PC-3 (cell line): ENCODE data around the gene PTGER3. TPM values are rescaled to one million over a fixed set of nuclear protein-coding genes. Genes with fewer than 3 reads are reported as not detected.

Experiments
- ATAC-seq: fragments of 200-7000 bp; cut with Tn5 transposase; 2 replicates; pipeline ENCODE4 v1.9.1; 2020; ENCODE audit warnings: mild to moderate bottlenecking, moderate library complexity
- BruUV-seq: library from RNA; stranded (reverse); fragments of 400-500 nt; replicated peaks from 2 replicates; lab custom pipeline; 2021; lab: Mats Ljungman, UMichigan
- CTCF ChIA-PET: fragments of 300-600 bp; sonication (Branson Sonifier 250); formaldehyde crosslinking; loops from one replicate; lab custom pipeline; 2022; ENCODE audit warnings: antibody characterized with exemption; lab: Charles Lee
- POLR2A ChIA-PET: fragments of 300-600 bp; sonication (Branson Sonifier 250); formaldehyde crosslinking; loops from one replicate; lab custom pipeline; 2022; ENCODE audit warnings: antibody characterized with exemption; ENCODE audit not compliant: unreplicated experiment; lab: Charles Lee
- DNase-seq: peaks from one replicate; pipeline ENCODE4 v3.0.0-alpha.2; 2015
- H2AFZ ChIP-seq: fragments of 300-600 bp; sonication (generic); 2 replicates; pipeline ENCODE4 v1.6.0; 2016; ENCODE audit warnings: antibody characterized with exemption, low read length
- H3F3A ChIP-seq: fragments of 300-600 bp; sonication (generic); one replicate; pipeline ENCODE4 v1.6.0; 2017; ENCODE audit warnings: antibody characterized with exemption, low read length, control low read depth, mild to moderate bottlenecking; ENCODE audit not compliant: unreplicated experiment
- H3K27ac ChIP-seq: fragments of 300-600 bp; sonication (generic); 2 replicates; pipeline ENCODE4 v1.5.1; 2016; ENCODE audit warnings: mild to moderate bottlenecking, low read length
- H3K27me3 ChIP-seq: fragments of 300-600 bp; sonication (generic); 2 replicates; pipeline ENCODE4 v1.6.1; 2016; ENCODE audit warnings: low read length, mixed read lengths
- H3K36me3 ChIP-seq: fragments of 300-600 bp; sonication (generic); 2 replicates; pipeline ENCODE4 v1.6.1; 2016; ENCODE audit warnings: low read depth, mixed run types, low read length, mixed read lengths
- H3K4me1 ChIP-seq: fragments of 300-600 bp; sonication (generic); 2 replicates; pipeline ENCODE4 v1.5.1; 2016; ENCODE audit warnings: low read length; ENCODE audit not compliant: insufficient read depth
- H3K4me2 ChIP-seq: fragments of 300-600 bp; sonication (generic); 2 replicates; pipeline ENCODE4 v1.6.0; 2016; ENCODE audit warnings: low read length
- H3K4me3 ChIP-seq: fragments of 300-600 bp; sonication (generic); 2 replicates; pipeline ENCODE4 v1.5.1; 2016; ENCODE audit warnings: mild to moderate bottlenecking, low read length, mixed read lengths
- H3K79me2 ChIP-seq: fragments of 300-600 bp; sonication (generic); 2 replicates; pipeline ENCODE4 v1.6.1; 2017; ENCODE audit warnings: low read length, mixed read lengths
- H3K9ac ChIP-seq: fragments of 300-600 bp; sonication (generic); 2 replicates; pipeline ENCODE4 v1.6.0; 2016; ENCODE audit warnings: mild to moderate bottlenecking, low read length
- H3K9me2 ChIP-seq: fragments of 300-600 bp; sonication (generic); replicated peaks from 2 replicates; pipeline ENCODE4 v1.6.1; 2016; ENCODE audit warnings: mixed run types, low read length, mixed read lengths
- H3K9me3 ChIP-seq: fragments of 300-600 bp; sonication (generic); 2 replicates; pipeline ENCODE4 v1.6.1; 2016; ENCODE audit warnings: low read length, mixed read lengths
- H4K20me1 ChIP-seq: fragments of 300-600 bp; sonication (generic); 2 replicates; pipeline ENCODE4 v1.6.1; 2016; ENCODE audit warnings: low read length, mixed read lengths
- CTCF ChIP-seq: fragments of 300-600 bp; sonication (generic); conservative IDR thresholded peaks from 2 replicates; pipeline ENCODE4 v1.5.1; 2017; ENCODE audit warnings: antibody characterized with exemption, low read depth, mild to moderate bottlenecking, low read length
- EZH2 ChIP-seq: fragments of 300-600 bp; sonication (generic); IDR thresholded peaks from one replicate; pipeline ENCODE4 v1.6.1; 2017; ENCODE audit warnings: antibody characterized with exemption, mild to moderate bottlenecking, low read length; ENCODE audit not compliant: unreplicated experiment
- EZH2phosphoT487 ChIP-seq: fragments of 300-600 bp; sonication (generic); IDR thresholded peaks from 2 replicates; pipeline ENCODE4 v1.6.1; 2018; ENCODE audit warnings: mild to moderate bottlenecking, antibody characterized with exemption, low read length, borderline replicate concordance
- intact Hi-C: fragments of 100-400 bp; cut with micrococcal nuclease; formaldehyde crosslinking; loops from 2 replicates; pipeline ENCODE4 v1.9.0; 2023
- total RNA-seq: library from RNA; depleted of rRNA; stranded (reverse); fragments of >200 nt; gene quantifications from 2 replicates; pipeline ENCODE4 v1.2.3, GENCODE V29; 2014

Gene PTGER3
- total RNA-seq, 1 experiment from 2014 or later, result 0.11 TPM

GRCh38 chr1:70979881-70980280, 67.7 kb downstream of the PTGER3 start:
- no peaks in the 10 kb centered on the region for H3K36me3 ChIP-seq
- no peak overlapping the region for H3K4me3 ChIP-seq
- H3K9me2 ChIP-seq, result no peaks in the 10 kb centered on the region
- H3K9me3 ChIP-seq, result no peaks in the 10 kb centered on the region
- ChIA-PET POLR2A (interaction anchor here (0.6 kb wide), 1 partner anchor 409 kb away, joined by 4 read pairs; no protein-coding TSS in a partner anchor), CTCF (no interaction called here)
- H3K4me2 ChIP-seq, result no peak overlapping the region
- H3K9ac ChIP-seq, result no peak overlapping the region
- no peaks in the 10 kb centered on the region for H3K79me2 ChIP-seq
- intact Hi-C loops, result no loop called here
- no peaks in the 10 kb centered on the region for H3K4me1 ChIP-seq
- peaks cover 45% of the 10 kb centered on the region for H3K27me3 ChIP-seq
- ATAC-seq, result no peak
- no peak for DNase-seq
- BruUV-seq, result no TSS peak
- TF ChIP-seq CTCF (no peak), EZH2phosphoT487 (no peak)
- H3F3A ChIP-seq, result no peaks in the 10 kb centered on the region
- H2AFZ ChIP-seq, result no peak overlapping the region
- no peaks in the 10 kb centered on the region for H4K20me1 ChIP-seq
- no peak overlapping the region for H3K27ac ChIP-seq

GRCh38 chr1:70979313-70979712, 68.3 kb downstream of the PTGER3 start:
- CTCF ChIA-PET, result no interaction called here
- Histone ChIP-seq H3K9me3 (no peaks in the 10 kb centered on the region), H3K4me3 (no peak overlapping the region), H3K9me2 (no peaks in the 10 kb centered on the region), H3K36me3 (no peaks in the 10 kb centered on the region), H3K79me2 (no peaks in the 10 kb centered on the region), H3K4me1 (no peaks in the 10 kb centered on the region), H2AFZ (no peak overlapping the region), H4K20me1 (no peaks in the 10 kb centered on the region), H3K9ac (no peak overlapping the region), H3K27me3 (peaks cover 48% of the 10 kb centered on the region), H3K27ac (no peak overlapping the region), H3F3A (no peaks in the 10 kb centered on the region), H3K4me2 (no peak overlapping the region)
- ATAC-seq (no peak), DNase-seq (no peak)
- intact Hi-C loops, result no loop called here
- POLR2A ChIA-PET, result interaction anchor here (0.6 kb wide), 1 partner anchor 408 kb away, joined by 4 read pairs; no protein-coding TSS in a partner anchor
- no TSS peak for BruUV-seq
- no peak for TF ChIP-seq EZH2

GRCh38 chr1:70978623-70979022, 69.0 kb downstream of the PTGER3 start:
- Histone ChIP-seq H3K27me3 (peaks cover 55% of the 10 kb centered on the region), H3K4me3 (no peak overlapping the region), H3K9me2 (no peaks in the 10 kb centered on the region), H3K9ac (no peak overlapping the region), H4K20me1 (no peaks in the 10 kb centered on the region), H3K9me3 (no peaks in the 10 kb centered on the region), H3K79me2 (no peaks in the 10 kb centered on the region), H3F3A (no peaks in the 10 kb centered on the region), H3K4me1 (no peaks in the 10 kb centered on the region), H3K27ac (no peak overlapping the region), H3K36me3 (no peaks in the 10 kb centered on the region), H2AFZ (no peak overlapping the region), H3K4me2 (no peak overlapping the region)
- CTCF ChIA-PET, result no interaction called here
- TF ChIP-seq CTCF, result no peak
- POLR2A ChIA-PET, result no interaction called here
- DNase-seq, result no peak
- BruUV-seq, result no TSS peak
- ATAC-seq, result no peak
- intact Hi-C loops, result no loop called here
